GM19438 (cell line): ENCODE data around the gene TAS1R2.
"Not testable (repeated sequence)": the region's sequence is repeated elsewhere in the genome, so short reads cannot be mapped to it uniquely, and the experiment has no call there.

Source experiments
- ATAC-seq: cut with Tn5 transposase; IDR thresholded peaks from one replicate; pipeline ENCODE4 v1.9.1; 2021; ENCODE audit warnings: low read depth; ENCODE audit not compliant: unreplicated experiment

Gene TAS1R2

DNA sequence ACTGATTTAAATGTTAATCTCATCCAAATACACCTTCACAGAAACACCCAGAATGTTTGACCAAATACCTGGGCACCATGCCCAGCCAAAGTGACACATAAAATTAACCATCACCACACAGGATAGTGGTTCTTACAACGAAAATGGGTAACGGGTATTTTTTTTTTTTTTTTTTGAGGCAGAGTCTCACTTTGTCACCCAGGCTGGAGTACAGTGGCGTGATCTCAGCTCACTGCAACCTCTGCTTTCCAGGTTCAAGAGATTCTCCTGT, 11.1 kb upstream of the TAS1R2 start:
- not testable (repeated sequence) for ATAC-seq

GRCh38 chr1:18869847-18870594, 10.6 kb upstream of the TAS1R2 start:
- no peak for ATAC-seq

DNA sequence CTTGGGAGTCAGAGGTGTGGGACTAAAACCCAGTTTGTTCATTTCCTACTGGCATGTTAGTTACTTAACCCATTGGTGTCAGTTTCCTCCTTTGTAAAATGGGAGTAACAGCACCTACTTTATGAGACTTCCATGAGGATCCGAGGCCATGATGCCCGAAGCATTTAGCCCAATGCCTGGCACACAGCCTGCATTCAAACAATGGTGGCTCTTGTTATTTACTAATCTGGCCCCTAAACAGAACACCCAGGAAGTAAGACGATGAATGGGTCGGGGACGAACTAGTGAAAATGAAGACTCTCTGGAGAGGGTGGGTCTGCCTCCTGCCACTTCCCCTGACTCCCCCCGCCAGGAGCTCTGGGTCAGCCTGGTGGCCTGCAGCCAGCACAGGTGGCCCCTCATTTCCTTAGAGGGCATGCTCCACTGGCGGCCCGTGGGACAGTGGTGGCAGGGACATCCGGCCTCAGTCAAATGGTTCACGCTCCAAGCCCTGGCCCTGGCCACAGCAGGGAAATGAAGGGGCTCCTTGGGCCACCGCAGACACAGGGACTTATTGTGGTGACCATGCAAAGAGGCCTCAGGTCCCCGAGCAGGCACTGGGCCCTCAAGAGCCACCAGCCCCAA, 9.5 kb upstream of the TAS1R2 start:
- no peak for ATAC-seq

GRCh38 chr1:18868354-18868753, 8.9 kb upstream of the TAS1R2 start:
- no peak for ATAC-seq

GRCh38 chr1:18866846-18867245, 7.4 kb upstream of the TAS1R2 start:
- ATAC-seq: no peak

- ATAC-seq: no peak
Measured at GRCh38 chr1:18866314-18866713, 6.9 kb upstream of the TAS1R2 start.

- no peak for ATAC-seq
Measured at GRCh38 chr1:18865176-18865575, 5.7 kb upstream of the TAS1R2 start.

DNA sequence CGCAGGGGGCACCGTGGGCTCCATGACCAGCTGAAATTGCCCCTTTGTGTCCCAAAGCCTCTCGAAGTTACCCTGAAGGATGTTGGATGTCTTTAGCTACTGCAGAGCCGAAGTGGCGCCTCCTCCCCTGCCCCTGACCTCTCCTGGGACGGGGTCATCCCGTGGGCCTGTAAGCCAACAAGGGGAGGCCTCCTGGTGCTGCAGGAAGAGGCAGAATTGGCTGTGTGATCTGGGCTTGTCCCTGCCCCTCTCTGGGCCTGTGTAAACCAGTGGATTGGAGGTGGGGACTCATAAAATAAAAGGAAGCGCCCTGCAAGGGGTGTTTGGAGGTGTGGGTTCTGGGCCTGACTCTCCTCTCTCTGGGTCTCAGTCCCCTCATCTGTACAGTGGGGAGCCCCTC, 2.1 kb upstream of the TAS1R2 start:
- ATAC-seq: no peak

- ATAC-seq: no peak
Measured at GRCh38 chr1:18861082-18861481, 1.6 kb upstream of the TAS1R2 start.

DNA sequence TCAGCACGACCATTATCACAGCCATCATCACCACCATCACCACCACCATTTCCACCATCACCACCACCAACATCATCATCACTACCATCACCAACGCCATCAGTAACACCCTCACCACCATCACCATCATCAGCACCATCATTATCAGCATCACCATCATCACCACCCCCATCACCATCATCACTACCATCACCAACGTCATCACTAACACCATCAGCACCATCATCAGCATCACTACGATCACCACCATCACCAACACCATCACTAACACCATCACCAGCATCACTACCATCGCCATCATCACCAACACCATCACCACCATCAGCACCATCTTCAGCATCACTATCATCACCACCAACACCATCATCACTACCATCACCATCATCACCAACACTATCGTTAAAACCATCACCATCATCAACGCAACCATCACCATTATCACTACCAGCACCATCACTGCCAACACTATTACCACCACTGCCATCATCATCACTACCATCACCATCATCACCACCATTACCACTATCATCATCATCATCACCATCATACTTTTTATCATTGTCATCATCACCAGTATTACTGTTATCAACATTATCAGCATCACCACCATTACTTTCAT, 1.3 kb downstream of the TAS1R2 start:
- ATAC-seq: no peak

- no peak for ATAC-seq
Measured at GRCh38 chr1:18856435-18856834, 3.0 kb downstream of the TAS1R2 start.

DNA sequence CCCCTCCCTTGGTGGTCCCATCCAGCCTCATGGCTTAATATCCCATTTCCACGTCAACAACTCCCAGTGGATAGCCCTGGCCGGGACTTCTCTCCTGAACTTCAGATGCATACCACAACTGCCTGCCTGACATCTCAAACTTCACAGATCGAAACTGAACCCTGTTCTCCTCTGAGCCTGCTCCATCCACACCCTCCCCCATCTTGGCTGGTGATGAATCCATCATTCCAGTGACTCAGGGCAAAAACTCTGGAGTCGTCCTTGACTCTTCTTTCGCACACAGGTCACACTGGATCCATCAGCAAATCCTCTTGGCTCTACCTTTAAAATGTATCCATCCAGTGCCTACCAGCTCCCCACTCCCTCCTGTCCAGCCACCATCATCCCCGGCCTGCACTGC, 3.9 kb downstream of the TAS1R2 start:
- ATAC-seq: no peak

- no peak for ATAC-seq
Measured at GRCh38 chr1:18854331-18855025, 5.0 kb downstream of the TAS1R2 start.

DNA sequence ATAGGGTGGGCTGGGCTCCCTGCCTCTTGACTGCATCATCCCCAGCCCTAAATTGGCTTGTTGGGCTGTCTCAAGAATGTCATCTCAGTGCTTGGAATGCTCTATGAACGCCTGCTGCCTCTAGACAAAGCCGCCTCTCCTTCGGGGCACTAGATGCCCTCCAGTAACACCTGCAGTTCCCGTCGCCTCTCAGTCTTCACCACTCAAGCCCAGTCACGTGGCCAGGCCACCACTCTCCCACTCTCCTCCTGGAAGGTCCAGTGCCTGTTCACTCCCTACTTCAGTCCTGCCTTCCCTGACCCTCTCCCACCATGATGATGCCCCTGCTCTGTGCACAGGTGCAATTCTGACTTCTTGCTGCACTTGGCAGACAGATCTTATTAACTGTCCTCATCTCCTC, 7.0 kb downstream of the TAS1R2 start:
- no peak for ATAC-seq

- ATAC-seq: no peak
Measured at GRCh38 chr1:18849261-18849711, 10.2 kb downstream of the TAS1R2 start.

GRCh38 chr1:18847723-18848122, 11.7 kb downstream of the TAS1R2 start:
- not testable (repeated sequence) for ATAC-seq

DNA sequence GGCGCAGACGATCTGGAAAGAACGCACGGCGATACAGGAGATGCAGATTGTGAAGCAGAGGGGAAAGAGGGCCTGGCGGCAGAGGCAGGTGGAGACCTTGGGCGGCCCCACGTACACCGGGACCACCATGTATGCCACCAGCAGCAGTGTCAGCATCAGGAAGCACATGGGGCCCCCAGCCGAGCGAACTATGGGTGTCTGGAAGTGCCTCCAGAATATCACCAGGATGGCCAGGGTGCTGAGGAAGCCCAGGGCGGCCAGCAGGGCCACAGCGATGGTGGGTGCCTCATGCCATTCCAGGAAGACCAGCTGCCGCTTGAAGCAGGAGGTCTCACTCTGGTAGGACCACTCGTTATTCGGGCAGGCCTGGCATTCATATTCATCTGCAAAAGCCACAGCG, 19.3 kb downstream of the TAS1R2 start:
- ATAC-seq: no peak

DNA sequence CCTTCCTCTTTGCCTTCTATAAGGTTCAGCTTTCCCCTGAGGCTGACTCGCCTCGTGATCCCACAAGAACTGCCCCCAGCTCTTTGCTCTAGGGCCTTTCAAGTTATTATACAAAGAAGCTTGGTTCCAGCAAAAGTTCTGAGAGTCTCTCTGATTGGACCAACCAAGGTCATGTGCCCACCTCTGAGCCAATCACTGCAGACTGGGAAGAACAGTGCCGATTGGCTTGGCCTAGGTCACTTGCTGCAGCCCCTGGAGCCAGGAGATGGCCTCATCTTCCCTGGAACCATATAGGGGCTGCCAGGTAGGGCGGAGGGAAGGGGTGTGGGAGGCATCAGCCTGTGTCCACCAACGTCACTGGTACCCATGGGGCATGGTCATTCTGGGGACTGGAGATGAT, 22.8 kb downstream of the TAS1R2 start:
- no peak for ATAC-seq

DNA sequence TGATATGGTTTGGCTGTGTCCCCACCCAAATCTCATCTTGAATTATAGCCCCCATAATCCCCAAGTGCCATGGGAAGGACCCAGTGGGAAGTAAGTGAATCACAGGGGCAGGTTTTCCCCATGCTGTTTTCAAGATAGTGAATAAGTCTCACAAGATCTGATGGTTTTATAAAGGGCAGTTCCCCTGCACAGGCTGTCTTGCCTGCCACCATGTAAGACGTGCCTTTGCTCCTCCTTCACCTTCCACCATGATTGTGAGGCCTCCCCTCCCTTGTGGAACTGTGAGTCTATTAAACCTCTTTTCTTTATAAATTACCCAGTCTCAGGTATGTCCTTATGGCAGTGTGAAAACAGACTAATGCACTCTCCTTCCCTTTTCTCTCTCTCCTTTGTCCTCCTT, 27.1 kb downstream of the TAS1R2 start:
- not testable (repeated sequence) for ATAC-seq

DNA sequence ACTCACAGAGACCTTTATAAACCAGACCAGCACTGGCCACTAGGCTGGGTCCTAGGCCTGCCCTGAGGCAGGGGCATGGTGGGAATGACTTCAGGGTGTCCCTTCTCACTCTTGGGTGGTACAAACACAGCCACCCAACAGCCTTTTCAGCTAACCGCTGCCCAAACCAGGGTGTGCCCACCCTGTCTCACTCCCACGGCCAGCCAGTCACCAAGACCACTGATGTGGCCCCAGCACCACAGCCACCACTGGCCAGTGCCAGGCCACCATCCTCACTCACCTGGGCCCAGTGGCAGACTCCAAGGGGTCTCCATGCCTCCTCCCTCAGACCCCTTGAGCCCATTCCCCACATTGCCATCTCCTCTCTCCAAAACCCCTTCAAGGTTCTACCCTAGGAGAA, 27.8 kb downstream of the TAS1R2 start:
- ATAC-seq: no peak

DNA sequence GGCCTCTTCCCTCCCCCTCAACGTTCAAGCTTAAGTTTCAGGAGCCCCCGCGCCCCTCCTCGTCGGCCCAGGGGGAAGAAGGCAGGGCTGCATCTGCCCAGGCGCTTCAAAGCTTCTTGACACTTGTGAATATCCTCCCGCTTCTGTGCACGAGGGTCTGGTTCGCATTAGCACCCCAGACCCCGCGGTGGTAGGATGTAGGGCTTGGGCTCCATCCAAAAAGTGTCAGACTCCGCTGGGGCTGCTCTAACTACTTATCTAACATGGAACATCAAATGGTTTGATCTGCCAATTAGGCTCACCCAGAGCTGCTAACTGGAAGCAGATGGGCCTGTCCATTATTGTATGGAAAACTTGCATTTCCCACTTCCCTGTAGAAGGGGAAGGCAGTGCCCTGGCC, 28.9 kb downstream of the TAS1R2 start:
- no peak for ATAC-seq

DNA sequence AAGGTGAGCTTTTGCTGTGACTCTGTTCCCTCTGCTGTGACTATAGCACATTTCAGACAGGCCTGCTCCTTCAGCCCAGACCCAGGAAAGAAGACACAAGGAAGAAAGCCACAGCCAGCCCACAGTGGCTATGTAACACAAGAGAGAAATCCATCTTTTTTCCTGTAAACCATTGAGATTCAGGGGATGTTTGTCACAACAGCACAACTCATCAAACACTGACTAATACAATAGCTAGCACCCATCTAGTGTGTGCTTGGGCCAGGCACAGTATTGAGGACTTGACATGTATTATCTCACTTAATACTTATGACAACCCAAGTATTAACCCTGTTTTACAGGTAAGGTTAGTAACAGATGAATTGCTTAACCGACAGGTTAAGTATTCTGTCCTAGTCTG, 29.8 kb downstream of the TAS1R2 start:
- ATAC-seq: no peak
